Measurements from ENCODE around the gene DIO3. TPM values are rescaled to one million over a fixed set of nuclear protein-coding genes. Genes with fewer than 3 reads are reported as not detected.

The DIO3 gene
- total RNA-seq = 0.18 TPM in 1 of 2 replicates, not detected in the other
- not detected in 2 replicates for polyA plus RNA-seq

DNA sequence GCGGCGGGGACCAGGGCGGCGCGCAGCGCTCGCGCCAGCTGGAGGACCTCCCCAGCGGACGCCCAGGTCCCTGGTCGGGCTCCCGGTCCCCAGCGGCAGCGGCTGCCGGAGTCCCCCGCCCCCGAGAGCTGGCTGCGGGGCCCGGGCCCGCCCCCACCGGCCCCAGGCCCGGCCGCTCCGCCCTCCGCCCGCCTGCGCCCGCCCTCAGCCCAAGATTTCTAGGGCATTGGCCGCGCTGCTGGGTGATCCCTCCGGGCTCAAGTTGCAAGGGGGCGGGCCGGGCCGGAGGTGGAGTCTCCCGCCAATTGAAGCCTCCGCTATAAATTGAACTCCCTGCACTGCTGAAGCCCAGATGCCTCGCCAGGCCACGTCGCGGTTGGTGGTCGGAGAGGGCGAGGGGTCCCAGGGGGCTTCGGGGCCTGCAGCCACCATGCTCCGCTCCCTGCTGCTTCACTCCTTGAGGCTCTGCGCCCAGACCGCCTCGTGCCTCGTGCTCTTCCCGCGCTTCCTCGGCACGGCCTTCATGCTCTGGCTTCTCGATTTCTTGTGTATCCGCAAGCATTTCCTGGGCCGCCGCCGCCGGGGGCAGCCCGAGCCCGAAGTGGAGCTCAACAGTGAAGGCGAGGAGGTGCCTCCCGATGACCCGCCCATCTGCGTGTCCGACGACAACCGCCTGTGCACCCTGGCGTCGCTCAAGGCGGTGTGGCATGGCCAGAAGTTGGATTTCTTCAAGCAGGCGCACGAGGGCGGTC is at the start of gene DIO3:
Gene DIO3 (plus strand): TSS at position 351 of the 752 bp plus-strand sequence.
- no peak within 1 kb of the TSS for H3K27ac ChIP-seq
- no peaks in the 10 kb centered on the region for H3K36me3 ChIP-seq
- TF ChIP-seq, protein P1, sequence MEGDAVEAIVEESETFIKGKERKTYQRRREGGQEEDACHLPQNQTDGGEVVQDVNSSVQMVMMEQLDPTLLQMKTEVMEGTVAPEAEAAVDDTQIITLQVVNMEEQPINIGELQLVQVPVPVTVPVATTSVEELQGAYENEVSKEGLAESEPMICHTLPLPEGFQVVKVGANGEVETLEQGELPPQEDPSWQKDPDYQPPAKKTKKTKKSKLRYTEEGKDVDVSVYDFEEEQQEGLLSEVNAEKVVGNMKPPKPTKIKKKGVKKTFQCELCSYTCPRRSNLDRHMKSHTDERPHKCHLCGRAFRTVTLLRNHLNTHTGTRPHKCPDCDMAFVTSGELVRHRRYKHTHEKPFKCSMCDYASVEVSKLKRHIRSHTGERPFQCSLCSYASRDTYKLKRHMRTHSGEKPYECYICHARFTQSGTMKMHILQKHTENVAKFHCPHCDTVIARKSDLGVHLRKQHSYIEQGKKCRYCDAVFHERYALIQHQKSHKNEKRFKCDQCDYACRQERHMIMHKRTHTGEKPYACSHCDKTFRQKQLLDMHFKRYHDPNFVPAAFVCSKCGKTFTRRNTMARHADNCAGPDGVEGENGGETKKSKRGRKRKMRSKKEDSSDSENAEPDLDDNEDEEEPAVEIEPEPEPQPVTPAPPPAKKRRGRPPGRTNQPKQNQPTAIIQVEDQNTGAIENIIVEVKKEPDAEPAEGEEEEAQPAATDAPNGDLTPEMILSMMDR (IDR thresholded peaks at IDR 0.05; ENCODE audit: low read depth, low read length) = no peak
- no peaks in the 10 kb centered on the region for H3K4me1 ChIP-seq (ENCODE audit: low read depth)
- H3K4me3 ChIP-seq = no peak within 1 kb of the TSS
- peak; percentile 16 to 93 for DNase-seq (ENCODE audit: low read depth in 1 of 2, low spot score in 1 of 2)
- H3K9me3 ChIP-seq (ENCODE audit: low read depth) = no peaks in the 10 kb centered on the region
- H3K27me3 ChIP-seq = peaks cover 99% of the 10 kb centered on the region

DNA sequence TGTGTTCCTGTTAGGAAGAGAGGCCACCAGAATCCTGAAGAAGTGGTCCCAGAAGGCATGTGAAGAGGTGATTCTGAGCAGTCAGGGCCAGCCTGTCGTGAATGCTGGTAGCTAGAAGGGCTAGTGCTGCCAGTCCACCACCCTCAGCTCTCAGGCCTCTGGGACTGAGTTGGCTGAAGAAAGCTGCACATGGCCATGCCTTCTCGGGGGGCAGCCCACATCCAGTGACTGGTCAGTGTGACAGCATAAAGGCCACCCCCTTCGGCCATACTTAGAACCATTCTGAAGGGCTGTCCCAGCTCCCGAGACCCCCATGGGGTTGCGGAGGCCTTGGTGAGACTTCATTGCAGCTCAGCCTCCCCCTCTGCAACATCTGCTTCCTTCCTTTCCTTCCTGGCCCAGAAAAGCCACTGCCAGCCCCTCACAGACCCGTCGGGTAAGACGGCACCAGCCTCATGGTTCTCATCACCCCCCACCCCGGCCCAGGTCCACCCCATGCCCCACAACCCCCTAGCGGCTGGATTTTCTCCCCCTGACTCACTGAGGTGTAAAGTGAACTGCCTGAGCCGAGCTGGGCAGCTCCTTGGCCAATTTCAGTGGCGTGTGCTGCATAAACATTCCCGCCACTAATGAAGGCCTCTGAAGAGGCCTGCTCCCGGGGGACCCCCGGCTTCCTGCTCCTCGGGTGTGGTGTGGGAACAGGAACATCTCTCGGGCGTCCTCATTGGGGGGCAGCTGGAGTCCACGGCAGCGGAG is 49.5 kb upstream of the DIO3 start:
- TF ChIP-seq, protein P1 (IDR thresholded peaks at IDR 0.05; ENCODE audit: low read depth, low read length) = no peak
- no peaks in the 10 kb centered on the region for H3K27me3 ChIP-seq
- H3K9me3 ChIP-seq (ENCODE audit: low read depth) = no peaks in the 10 kb centered on the region
- no peak overlapping the region for H3K27ac ChIP-seq
- H3K36me3 ChIP-seq = no peaks in the 10 kb centered on the region
- H3K4me3 ChIP-seq = no peak overlapping the region
- no peak for DNase-seq (ENCODE audit: low read depth in 1 of 2, low spot score in 1 of 2)
- H3K4me1 ChIP-seq (ENCODE audit: low read depth) = no peaks in the 10 kb centered on the region

DNA sequence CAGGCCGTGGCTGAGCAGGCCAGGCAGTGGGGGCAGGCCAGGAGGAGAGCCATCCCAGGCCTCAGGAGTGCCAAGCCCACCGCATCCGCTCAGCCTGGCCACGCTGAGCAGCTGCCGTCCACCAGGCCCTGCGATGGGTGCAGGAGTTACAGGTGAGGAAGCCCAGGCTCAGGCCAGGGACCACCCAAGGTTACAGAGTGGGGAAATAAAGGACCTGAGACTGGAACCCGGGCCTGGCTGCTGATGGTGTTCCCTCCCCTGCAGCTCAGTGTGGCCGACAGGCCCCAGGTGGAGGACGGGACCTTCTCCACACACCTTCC is 49.0 kb upstream of the DIO3 start:
- Histone ChIP-seq H3K27me3 (no peaks in the 10 kb centered on the region), H3K9me3 (ENCODE audit: low read depth) (no peaks in the 10 kb centered on the region), H3K27ac (no peak overlapping the region), H3K4me1 (ENCODE audit: low read depth) (no peaks in the 10 kb centered on the region), H3K36me3 (no peaks in the 10 kb centered on the region), H3K4me3 (no peak overlapping the region)
- TF ChIP-seq, protein P1 (IDR thresholded peaks at IDR 0.05; ENCODE audit: low read depth, low read length) = no peak
- DNase-seq (ENCODE audit: low read depth in 1 of 2, low spot score in 1 of 2) = no peak

DNA sequence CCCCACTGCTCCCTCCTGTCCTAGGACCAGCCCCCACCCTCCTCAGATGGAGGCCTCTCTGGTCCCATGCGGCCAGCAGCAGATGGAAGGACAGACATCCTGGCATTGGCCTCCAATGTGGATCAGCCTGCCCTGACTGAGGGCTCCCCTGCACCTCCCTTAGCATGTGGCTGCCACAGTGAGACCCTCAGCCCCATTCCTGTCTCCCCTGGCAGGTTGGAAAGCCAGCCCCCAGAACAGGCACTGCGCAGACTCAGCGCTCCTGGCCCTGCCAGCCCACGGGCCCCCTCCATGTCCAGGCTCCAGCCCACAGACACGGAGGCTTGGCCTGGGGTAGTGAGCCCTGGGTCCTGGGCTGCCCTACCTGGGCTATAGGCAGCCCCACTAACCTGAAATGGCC is 47.2 kb upstream of the DIO3 start:
- Histone ChIP-seq H3K36me3 (no peaks in the 10 kb centered on the region), H3K4me1 (ENCODE audit: low read depth) (no peaks in the 10 kb centered on the region), H3K27ac (no peak overlapping the region), H3K9me3 (ENCODE audit: low read depth) (no peaks in the 10 kb centered on the region), H3K27me3 (no peaks in the 10 kb centered on the region), H3K4me3 (no peak overlapping the region)
- TF ChIP-seq, protein P1 (IDR thresholded peaks at IDR 0.05; ENCODE audit: low read depth, low read length) = no peak
- DNase-seq (ENCODE audit: low read depth in 1 of 2, low spot score in 1 of 2) = no peak

DNA sequence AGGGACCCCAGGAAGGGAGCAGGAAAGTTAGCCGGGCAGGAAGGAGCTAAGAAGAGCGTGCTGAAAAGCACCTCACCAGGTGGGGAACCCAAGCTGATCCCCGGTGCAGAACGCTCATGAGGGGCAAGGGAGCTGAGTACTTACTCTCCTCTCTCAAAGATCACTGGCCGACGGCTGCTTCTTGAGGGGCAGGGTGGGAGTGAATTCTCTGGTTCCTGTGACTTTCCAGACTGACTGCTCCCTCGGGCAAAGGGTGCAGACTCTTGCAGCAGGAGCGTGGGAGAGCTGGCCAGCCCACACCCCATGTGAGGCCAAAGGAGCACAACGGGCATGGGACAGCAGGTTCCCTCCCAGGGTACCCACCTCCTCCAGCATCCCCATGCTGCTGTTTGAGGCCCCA is 44.9 kb upstream of the DIO3 start:
- DNase-seq (ENCODE audit: low read depth in 1 of 2, low spot score in 1 of 2) = no peak
- H3K27ac ChIP-seq = no peak overlapping the region
- no peaks in the 10 kb centered on the region for H3K27me3 ChIP-seq
- no peaks in the 10 kb centered on the region for H3K9me3 ChIP-seq (ENCODE audit: low read depth)
- H3K4me1 ChIP-seq (ENCODE audit: low read depth) = no peaks in the 10 kb centered on the region
- no peaks in the 10 kb centered on the region for H3K36me3 ChIP-seq
- TF ChIP-seq, protein P1 (IDR thresholded peaks at IDR 0.05; ENCODE audit: low read depth, low read length) = no peak
- H3K4me3 ChIP-seq = no peak overlapping the region

All from cardiac muscle cell (in vitro differentiated cells and primary cell).